IPS-15b (cell line): ENCODE measurements around the gene PKN2.

Experiments
- H3K27me3 ChIP-seq: one replicate; pipeline ENCODE4 v1.6.1; 2013; ENCODE audit warnings: low read length; ENCODE audit not compliant: control insufficient read depth, insufficient read depth
- H3K36me3 ChIP-seq: one replicate; pipeline ENCODE4 v1.6.1; 2013; ENCODE audit warnings: low read length; ENCODE audit not compliant: control insufficient read depth, insufficient read depth
- H3K4me1 ChIP-seq: one replicate; pipeline ENCODE4 v1.6.1; 2013; ENCODE audit warnings: mild to moderate bottlenecking, low read length; ENCODE audit not compliant: control insufficient read depth, insufficient read depth
- H3K4me3 ChIP-seq: one replicate; pipeline ENCODE4 v1.5.1; 2013; ENCODE audit warnings: low read depth, low read length
- H3K9ac ChIP-seq: one replicate; pipeline ENCODE4 v1.6.1; 2013; ENCODE audit warnings: low read depth, mild to moderate bottlenecking, low read length
- H3K9me3 ChIP-seq: one replicate; pipeline ENCODE4 v1.6.1; 2013; ENCODE audit warnings: mild to moderate bottlenecking, low read length; ENCODE audit not compliant: control insufficient read depth, insufficient read depth

PKN2 gene

GRCh38 chr1:88777604-88778149 lies 93.6 kb downstream of the PKN2 start:
- H3K4me1 ChIP-seq: peaks cover 47% of the 10 kb centered on the region
- no peaks in the 10 kb centered on the region for H3K27me3 ChIP-seq
- no peak overlapping the region for H3K4me3 ChIP-seq
- H3K9ac ChIP-seq: no peak overlapping the region
- no peaks in the 10 kb centered on the region for H3K9me3 ChIP-seq
- no peaks in the 10 kb centered on the region for H3K36me3 ChIP-seq

- H3K9me3 ChIP-seq: no peaks in the 10 kb centered on the region
- no peak overlapping the region for H3K9ac ChIP-seq
- H3K36me3 ChIP-seq: no peaks in the 10 kb centered on the region
- no peaks in the 10 kb centered on the region for H3K27me3 ChIP-seq
- no peak overlapping the region for H3K4me3 ChIP-seq
- peaks cover 36% of the 10 kb centered on the region for H3K4me1 ChIP-seq
Measured at GRCh38 chr1:88779880-88780279, 95.8 kb downstream of the PKN2 start.

- Histone ChIP-seq H3K36me3 (no peaks in the 10 kb centered on the region), H3K9me3 (no peaks in the 10 kb centered on the region), H3K9ac (no peak overlapping the region)
Measured at GRCh38 chr1:88780485-88780884, 96.4 kb downstream of the PKN2 start.

GRCh38 chr1:88783145-88783544 lies 99.1 kb downstream of the PKN2 start:
- H3K27me3 ChIP-seq: no peaks in the 10 kb centered on the region
- no peak overlapping the region for H3K9ac ChIP-seq
- H3K4me3 ChIP-seq: no peak overlapping the region
- H3K36me3 ChIP-seq: no peaks in the 10 kb centered on the region
- no peaks in the 10 kb centered on the region for H3K9me3 ChIP-seq
- peaks cover 13% of the 10 kb centered on the region for H3K4me1 ChIP-seq

More at GRCh38 chr1:88780485-88780884, 96.4 kb downstream of the PKN2 start:
- Histone ChIP-seq H3K27me3 (no peaks in the 10 kb centered on the region), H3K4me3 (no peak overlapping the region), H3K4me1 (peaks cover 30% of the 10 kb centered on the region)

GRCh38 chr1:88784551-88784950 lies 100.5 kb downstream of the PKN2 start:
- H3K9ac ChIP-seq: no peak overlapping the region
- H3K36me3 ChIP-seq: no peaks in the 10 kb centered on the region

GRCh38 chr1:88787023-88787903 lies 103.2 kb downstream of the PKN2 start:
- Histone ChIP-seq H3K9ac (no peak overlapping the region), H3K4me3 (no peak overlapping the region), H3K27me3 (no peaks in the 10 kb centered on the region), H3K36me3 (no peaks in the 10 kb centered on the region), H3K9me3 (no peaks in the 10 kb centered on the region), H3K4me1 (peaks cover 8% of the 10 kb centered on the region)

More at GRCh38 chr1:88784551-88784950, 100.5 kb downstream of the PKN2 start:
- H3K4me1 ChIP-seq: peaks cover 11% of the 10 kb centered on the region
- H3K9me3 ChIP-seq: no peaks in the 10 kb centered on the region
- no peaks in the 10 kb centered on the region for H3K27me3 ChIP-seq
- no peak overlapping the region for H3K4me3 ChIP-seq

GRCh38 chr1:88791192-88791591 lies 107.1 kb downstream of the PKN2 start:
- Histone ChIP-seq H3K27me3 (no peaks in the 10 kb centered on the region), H3K36me3 (no peaks in the 10 kb centered on the region), H3K9me3 (no peaks in the 10 kb centered on the region), H3K9ac (no peak overlapping the region), H3K4me3 (no peak overlapping the region), H3K4me1 (no peaks in the 10 kb centered on the region)

GRCh38 chr1:88799491-88799890 lies 115.4 kb downstream of the PKN2 start:
- Histone ChIP-seq H3K9me3 (peaks cover 9% of the 10 kb centered on the region), H3K27me3 (no peaks in the 10 kb centered on the region), H3K9ac (no peak overlapping the region), H3K36me3 (peaks cover 12% of the 10 kb centered on the region), H3K4me3 (no peak overlapping the region), H3K4me1 (no peaks in the 10 kb centered on the region)

- no peak overlapping the region for H3K4me3 ChIP-seq
- peaks cover 9% of the 10 kb centered on the region for H3K9me3 ChIP-seq
- no peak overlapping the region for H3K9ac ChIP-seq
- H3K27me3 ChIP-seq: no peaks in the 10 kb centered on the region
- peaks cover 12% of the 10 kb centered on the region for H3K36me3 ChIP-seq
- no peaks in the 10 kb centered on the region for H3K4me1 ChIP-seq
Measured at GRCh38 chr1:88800382-88801051, 116.4 kb downstream of the PKN2 start.

- peaks cover 12% of the 10 kb centered on the region for H3K36me3 ChIP-seq
- H3K4me1 ChIP-seq: no peaks in the 10 kb centered on the region
- no peaks in the 10 kb centered on the region for H3K27me3 ChIP-seq
- no peak overlapping the region for H3K9ac ChIP-seq
- no peak overlapping the region for H3K4me3 ChIP-seq
- peaks cover 9% of the 10 kb centered on the region for H3K9me3 ChIP-seq
Measured at GRCh38 chr1:88801575-88802208, 117.6 kb downstream of the PKN2 start.

GRCh38 chr1:88802404-88802803 lies 118.3 kb downstream of the PKN2 start:
- peaks cover 12% of the 10 kb centered on the region for H3K36me3 ChIP-seq
- no peaks in the 10 kb centered on the region for H3K4me1 ChIP-seq
- peaks cover 9% of the 10 kb centered on the region for H3K9me3 ChIP-seq
- no peaks in the 10 kb centered on the region for H3K27me3 ChIP-seq
- H3K4me3 ChIP-seq: no peak overlapping the region
- H3K9ac ChIP-seq: no peak overlapping the region
